Stomach (tissue), 4 donors: ENCODE results near the gene TANGO2.

ENCODE experiments used
- CTCF ChIP-seq, 7 experiments: fragments of 450-650 bp in 4 of 7; fragments of 200-600 bp in 3 of 7; sonication (generic) in 3 of 7; IDR thresholded peaks; one replicate each; pipeline ENCODE4 v1.5.1; 2016 to 2019; ENCODE audit warnings: antibody characterized with exemption in 7 of 7, control low read depth in 2 of 7, mild to moderate bottlenecking in 1 of 7
- EP300 ChIP-seq: sonication (generic); formaldehyde crosslinking; IDR thresholded peaks from one replicate; pipeline ENCODE4 v1.6.1; 2017; ENCODE audit warnings: antibody characterized with exemption

GRCh38 chr22:20069331-20070042, 48.6 kb downstream of the TANGO2 start:
- TF ChIP-seq CTCF (IDR thresholded peaks at IDR 0.05) (no peak), EP300 (no peak)
